Nephron (organoid): ENCODE data around the gene ARL15.
A peak's percentile ranks its signal among the peaks of the same experiment; 100 is the strongest.
"Not testable (repeated sequence)": the region's sequence is repeated elsewhere in the genome, so short reads cannot be mapped to it uniquely, and the experiment has no call there.

ENCODE experiments used
- H3K27ac Mint-ChIP-seq, 3 experiments: 2 replicates each; pipeline ENCODE4 v1.8.0; 2020; ENCODE audit warnings: mixed read lengths in 3 of 3, mild to moderate bottlenecking in 2 of 3, moderate library complexity in 1 of 3
- H3K27me3 Mint-ChIP-seq: 2 replicates; pipeline ENCODE4 v1.8.0; 2021; ENCODE audit warnings: low read depth, mild to moderate bottlenecking, moderate library complexity, mixed read lengths
- H3K36me3 Mint-ChIP-seq: 2 replicates; pipeline ENCODE4 v1.8.0; 2020; ENCODE audit warnings: low read depth, mixed read lengths
- H3K4me1 Mint-ChIP-seq: 2 replicates; pipeline ENCODE4 v1.8.0; 2020; ENCODE audit warnings: mixed read lengths
- H3K4me3 Mint-ChIP-seq, 3 experiments: 2 replicates each; pipeline ENCODE4 v1.8.0; 2020; ENCODE audit warnings: mild to moderate bottlenecking in 3 of 3, mixed read lengths in 3 of 3, moderate library complexity in 2 of 3
- H3K9me3 Mint-ChIP-seq: 2 replicates; pipeline ENCODE4 v1.8.0; 2020; ENCODE audit warnings: mixed read lengths
- CTCF ChIP-seq, 3 experiments: fragments of 200-600 bp; sonication (generic); IDR thresholded peaks; one replicate each; pipeline ENCODE4 v1.5.0; 2021; ENCODE audit warnings: antibody characterized with exemption in 3 of 3; ENCODE audit not compliant: unreplicated experiment in 3 of 3

ARL15 gene

GRCh38 chr5:54310433-54311175 lies at the start of gene ARL15:
Gene ARL15 (minus strand): TSS chr5:54310573.
- H3K9me3 Mint-ChIP-seq = no peaks in the 10 kb centered on the region
- no peak for TF ChIP-seq CTCF (IDR thresholded peaks at IDR 0.05; ENCODE audit: unreplicated experiment in 3 of 3)
- H3K27me3 Mint-ChIP-seq = peaks cover 30% of the 10 kb centered on the region
- H3K27ac Mint-ChIP-seq = peak within 1 kb of the TSS; percentile 80 to 95 (median 87)
- peak within 1 kb of the TSS; percentile 94 to 96 (median 94) for H3K4me3 Mint-ChIP-seq
- peaks cover 14% of the 10 kb centered on the region for H3K4me1 Mint-ChIP-seq
- H3K36me3 Mint-ChIP-seq = no peaks in the 10 kb centered on the region

DNA sequence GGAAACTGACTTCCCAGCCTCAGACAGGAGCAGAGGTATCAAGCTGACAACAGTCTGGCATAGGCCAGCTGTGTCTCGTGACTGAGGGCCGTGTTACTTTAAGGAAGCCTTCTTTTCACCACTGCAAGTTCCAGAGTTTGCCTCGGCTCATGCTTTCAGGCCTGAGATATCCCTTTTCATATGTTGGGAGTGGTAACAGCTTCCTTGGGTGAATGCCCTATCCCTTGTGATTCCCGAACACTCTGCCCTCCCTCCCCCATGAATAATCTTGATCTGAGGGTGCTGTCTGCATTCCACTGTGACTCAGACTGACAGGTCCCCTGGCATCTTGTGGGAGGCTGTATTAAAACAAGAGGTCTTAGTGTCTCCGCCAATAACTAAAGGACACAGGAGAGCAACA lies 49.7 kb upstream of the ARL15 start:
- H3K27ac Mint-ChIP-seq = peak overlapping the region; percentile 55 to 82 (median 74)
- no peaks in the 10 kb centered on the region for H3K36me3 Mint-ChIP-seq
- H3K4me3 Mint-ChIP-seq = no peak overlapping the region
- H3K27me3 Mint-ChIP-seq = no peaks in the 10 kb centered on the region
- peaks cover 10% of the 10 kb centered on the region for H3K9me3 Mint-ChIP-seq
- no peak for TF ChIP-seq CTCF (IDR thresholded peaks at IDR 0.05; ENCODE audit: unreplicated experiment in 3 of 3)
- peaks cover 35% of the 10 kb centered on the region for H3K4me1 Mint-ChIP-seq

GRCh38 chr5:54357408-54358058 lies 47.2 kb upstream of the ARL15 start:
- no peak overlapping the region for H3K27ac Mint-ChIP-seq
- H3K4me1 Mint-ChIP-seq = peaks cover 32% of the 10 kb centered on the region
- peaks cover 24% of the 10 kb centered on the region for H3K9me3 Mint-ChIP-seq
- H3K27me3 Mint-ChIP-seq = no peaks in the 10 kb centered on the region
- no peak overlapping the region for H3K4me3 Mint-ChIP-seq
- H3K36me3 Mint-ChIP-seq = peaks cover 4% of the 10 kb centered on the region
- TF ChIP-seq CTCF (IDR thresholded peaks at IDR 0.05; ENCODE audit: unreplicated experiment in 3 of 3) = no peak

GRCh38 chr5:54353933-54354564 lies 43.7 kb upstream of the ARL15 start:
- H3K9me3 Mint-ChIP-seq = peaks cover 40% of the 10 kb centered on the region
- not testable (repeated sequence) for H3K4me3 Mint-ChIP-seq, H3K36me3 Mint-ChIP-seq, H3K27ac Mint-ChIP-seq, H3K4me1 Mint-ChIP-seq, H3K27me3 Mint-ChIP-seq

DNA sequence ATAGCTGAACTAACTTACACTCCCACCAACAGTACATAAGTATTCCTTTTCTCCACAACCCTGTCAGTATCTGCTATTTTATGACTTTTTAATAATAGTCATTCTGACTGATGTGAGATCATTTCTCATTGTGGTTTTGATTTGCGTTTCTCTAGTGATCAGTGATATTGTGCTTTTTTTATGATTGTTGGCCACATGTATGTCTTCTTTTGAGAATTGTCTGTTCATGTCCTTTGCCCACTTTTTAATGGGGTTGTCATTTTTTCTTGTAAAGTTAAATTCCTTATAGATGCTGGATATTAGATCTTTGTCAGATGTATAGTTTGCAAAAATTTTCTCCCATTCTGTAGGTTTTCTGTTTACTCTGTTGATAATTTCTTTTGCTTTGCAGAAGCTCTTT lies 42.2 kb upstream of the ARL15 start:
- H3K36me3 Mint-ChIP-seq, H3K27ac Mint-ChIP-seq, H3K4me3 Mint-ChIP-seq, H3K4me1 Mint-ChIP-seq, H3K27me3 Mint-ChIP-seq: not testable (repeated sequence)
- peaks cover 43% of the 10 kb centered on the region for H3K9me3 Mint-ChIP-seq

GRCh38 chr5:54347221-54347865 lies 37.0 kb upstream of the ARL15 start:
- Mint-ChIP-seq H3K9me3 (peaks cover 42% of the 10 kb centered on the region), H3K4me3 (no peak overlapping the region)

More at GRCh38 chr5:54347221-54347865, 37.0 kb upstream of the ARL15 start:
- Mint-ChIP-seq H3K27ac (no peak overlapping the region), H3K36me3 (no peaks in the 10 kb centered on the region), H3K4me1 (peaks cover 5% of the 10 kb centered on the region), H3K27me3 (no peaks in the 10 kb centered on the region)
- TF ChIP-seq CTCF (IDR thresholded peaks at IDR 0.05; ENCODE audit: unreplicated experiment in 3 of 3) = no peak
